HG03571 (cell line): ENCODE data around the gene NADSYN1.
"Not testable (repeated sequence)": the region's sequence is repeated elsewhere in the genome, so short reads cannot be mapped to it uniquely, and the experiment has no call there.

ENCODE experiments used
- ATAC-seq: cut with Tn5 transposase; IDR thresholded peaks from one replicate; pipeline ENCODE4 v1.9.1; 2021; ENCODE audit not compliant: unreplicated experiment

The NADSYN1 gene

DNA sequence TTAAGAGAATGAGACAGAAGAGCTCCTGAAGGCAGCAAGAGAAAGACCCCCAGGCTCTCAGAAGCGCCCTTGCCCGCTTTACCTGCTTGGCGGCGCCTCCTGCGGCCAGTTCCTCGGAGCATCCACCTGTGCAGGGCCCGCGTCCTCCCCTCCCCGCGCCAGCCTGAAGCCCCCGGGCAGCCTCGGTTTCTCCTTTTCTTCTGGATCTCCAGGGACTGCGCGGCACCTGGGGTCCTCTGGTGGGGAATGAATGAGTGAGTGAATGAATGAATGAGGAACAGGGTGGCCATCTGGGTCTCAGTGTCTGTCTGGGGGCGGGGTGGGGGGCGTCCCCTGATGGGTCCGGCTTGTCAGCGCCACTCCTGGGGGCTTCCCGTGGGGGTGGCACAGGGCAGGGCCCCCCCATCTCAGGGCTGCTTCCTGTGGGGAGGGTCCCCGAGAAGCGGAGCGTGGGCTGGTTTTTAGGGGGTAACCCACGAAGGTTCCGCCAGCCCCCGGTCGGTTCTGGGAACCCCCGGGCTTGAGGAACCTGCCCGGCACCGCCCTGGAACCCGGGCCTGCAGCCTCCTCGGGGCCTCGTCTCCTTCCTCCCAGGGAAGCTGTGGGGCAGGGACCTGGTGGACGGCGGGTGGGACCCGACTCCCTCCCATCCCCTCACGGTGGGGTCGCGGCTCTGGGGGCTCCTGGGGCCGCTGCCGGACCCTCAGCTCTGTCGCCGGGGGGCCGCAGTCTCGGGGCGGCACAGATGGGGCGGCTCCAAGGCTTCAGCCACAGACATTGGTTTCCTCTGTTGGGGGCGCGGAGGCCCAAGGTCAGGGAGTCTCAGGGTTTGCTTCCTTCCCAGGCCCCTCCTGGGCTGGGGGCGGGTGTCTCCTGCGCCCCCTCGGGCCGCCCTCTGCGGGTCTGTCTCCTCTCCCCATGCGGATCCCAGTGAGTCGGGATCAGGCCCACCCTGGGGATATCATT, 65.8 kb downstream of the NADSYN1 start:
- ATAC-seq: no peak

GRCh38 chr11:71519546-71519945, 66.5 kb downstream of the NADSYN1 start:
- ATAC-seq: no peak

DNA sequence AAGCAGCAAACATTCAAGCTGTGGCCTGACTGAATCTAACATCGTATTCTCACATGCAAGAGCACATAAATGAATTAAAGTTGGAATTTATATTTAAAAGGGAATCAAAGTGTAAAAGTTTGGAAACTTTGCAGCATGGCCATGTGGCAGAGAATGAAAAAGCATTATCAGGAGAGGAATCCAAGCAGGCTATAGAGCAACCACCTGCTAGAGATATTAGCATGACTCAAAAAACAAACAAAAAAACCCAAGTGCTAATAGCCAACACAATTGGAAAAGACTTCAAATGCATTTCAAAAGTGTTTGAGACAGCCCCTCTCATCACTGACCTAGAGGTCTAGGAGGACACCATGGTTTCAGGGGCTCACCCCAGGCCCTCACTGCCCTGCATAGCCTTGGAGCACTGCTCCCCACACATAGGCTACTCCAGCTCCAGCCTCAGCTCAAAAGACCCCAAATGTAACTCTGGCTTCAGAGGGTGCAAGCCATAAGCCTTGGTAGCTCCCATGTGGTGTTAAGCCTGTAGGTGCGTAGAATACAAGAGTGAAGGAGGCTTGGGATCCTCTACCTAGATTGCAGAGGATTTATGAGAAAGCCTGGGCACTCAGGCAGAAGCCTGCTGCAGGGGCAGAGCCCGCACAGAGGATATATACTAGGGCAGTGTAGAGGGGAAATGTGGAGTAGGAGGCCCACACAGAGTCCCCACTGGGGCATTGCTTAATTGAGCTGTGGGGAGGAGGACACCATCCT, 72.4 kb downstream of the NADSYN1 start:
- no peak for ATAC-seq

GRCh38 chr11:71525938-71526495, 73.0 kb downstream of the NADSYN1 start:
- ATAC-seq: no peak

DNA sequence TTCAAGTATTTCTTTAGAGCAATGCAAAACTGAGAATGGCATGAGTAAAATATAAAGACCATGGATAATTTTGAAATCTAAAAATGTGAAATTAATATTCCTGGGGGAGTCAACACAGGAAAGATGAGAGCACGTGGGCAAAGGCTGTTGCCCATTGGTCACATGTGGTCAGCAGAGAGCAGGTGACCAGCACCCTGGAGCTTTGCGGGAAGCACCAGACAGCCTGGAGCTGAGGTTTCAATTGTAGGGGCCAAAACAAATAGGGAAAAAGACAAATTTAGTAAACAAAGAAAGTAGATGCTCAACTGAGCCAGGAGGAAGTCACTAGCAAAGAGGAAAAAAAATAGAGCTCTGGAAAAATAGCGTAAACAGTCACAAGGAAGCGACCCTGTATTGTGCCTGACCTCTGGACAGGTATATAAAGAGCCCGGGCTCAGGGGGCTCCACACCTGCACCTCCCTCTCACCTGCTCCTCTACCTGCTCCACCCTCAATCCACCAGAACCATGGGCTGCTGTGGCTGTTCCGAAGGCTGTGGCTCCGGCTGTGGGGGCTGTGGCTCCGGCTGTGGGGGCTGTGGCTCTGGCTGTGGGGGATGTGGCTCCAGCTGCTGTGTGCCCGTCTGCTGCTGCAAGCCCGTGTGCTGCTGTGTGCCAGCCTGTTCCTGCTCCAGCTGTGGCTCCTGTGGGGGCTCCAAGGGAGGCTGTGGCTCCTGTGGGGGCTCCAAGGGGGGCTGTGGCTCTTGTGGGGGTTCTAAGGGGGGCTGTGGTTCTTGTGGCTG, 74.0 kb downstream of the NADSYN1 start, which contains the start of gene KRTAP5-7:
Gene KRTAP5-7, plus strand, starts transcription at position 472 of the 780 bp plus-strand sequence. Its CDS starts 34 bp downstream, at position 506.
- ATAC-seq: not testable (repeated sequence)

DNA sequence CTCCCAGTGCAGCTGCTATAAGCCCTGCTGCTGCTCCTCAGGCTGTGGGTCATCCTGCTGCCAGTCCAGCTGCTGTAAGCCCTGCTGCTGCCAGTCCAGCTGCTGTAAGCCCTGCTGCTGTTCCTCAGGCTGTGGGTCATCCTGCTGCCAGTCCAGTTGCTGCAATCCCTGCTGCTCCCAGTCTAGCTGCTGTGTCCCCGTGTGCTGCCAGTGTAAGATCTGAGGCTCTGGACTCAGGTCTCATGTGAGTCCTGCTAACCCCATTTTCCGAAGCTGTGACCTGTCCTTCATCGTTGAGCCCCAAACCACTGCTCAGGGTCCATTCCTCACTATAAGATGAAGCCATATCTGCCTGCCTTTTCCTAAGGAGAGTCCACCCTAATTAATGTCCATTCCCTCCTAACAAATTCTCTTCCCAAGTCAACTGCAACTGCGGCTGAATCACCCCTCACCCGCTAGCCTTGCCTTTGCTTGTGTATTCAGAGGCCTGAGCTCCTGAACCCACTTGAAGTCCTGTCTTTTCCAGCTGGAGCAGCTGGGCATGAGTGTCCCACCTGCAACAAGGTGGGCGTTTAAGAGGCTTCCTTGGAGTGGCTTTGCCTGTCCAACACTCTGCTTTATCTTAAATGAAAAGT, 74.7 kb downstream of the NADSYN1 start:
- no peak for ATAC-seq

GRCh38 chr11:71530602-71531001, 77.6 kb downstream of the NADSYN1 start:
- ATAC-seq: no peak

- ATAC-seq: no peak
Observed at GRCh38 chr11:71532036-71532610, 79.1 kb downstream of the NADSYN1 start.

DNA sequence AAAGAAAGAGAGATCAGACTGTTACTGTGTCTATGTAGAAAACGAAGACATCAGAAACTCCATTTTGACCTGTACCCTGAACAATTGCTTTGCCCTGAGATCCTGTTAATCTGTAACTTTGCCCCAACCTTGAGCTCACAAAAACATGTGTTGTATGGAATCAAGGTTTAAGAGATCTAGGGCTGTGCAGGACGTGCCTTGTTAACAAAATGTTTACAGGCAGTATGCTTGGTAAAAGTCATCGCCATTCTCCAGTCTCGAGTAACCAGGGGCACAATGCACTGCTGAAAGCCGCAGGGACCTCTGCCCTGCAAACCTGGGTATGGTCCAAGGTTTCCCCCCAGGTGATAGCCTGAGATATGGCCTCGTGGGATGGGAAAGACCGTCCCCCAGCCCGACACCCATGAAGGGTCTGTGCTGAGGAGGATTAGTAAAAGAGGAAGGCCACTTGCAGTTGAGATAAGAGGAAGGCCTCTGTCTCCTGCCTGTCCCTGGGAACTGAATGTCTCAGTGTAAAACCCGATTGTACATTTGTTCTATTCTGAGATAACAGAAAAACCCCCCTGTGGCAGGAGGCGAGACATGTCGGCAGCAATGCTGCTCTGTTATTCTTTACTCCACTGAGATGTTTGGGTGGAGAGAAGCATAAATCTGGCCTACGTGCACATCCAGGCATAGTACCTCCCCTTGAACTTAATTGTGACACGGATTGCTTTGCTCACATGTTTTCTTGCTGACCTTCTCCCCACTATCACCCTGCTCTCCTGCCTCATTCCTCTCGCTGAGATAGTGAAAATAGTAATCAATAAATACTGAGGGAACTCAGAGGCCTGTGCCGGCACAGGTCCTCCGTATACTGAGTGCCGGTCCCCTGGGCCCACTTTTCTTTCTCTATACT, 82.0 kb downstream of the NADSYN1 start:
- not testable (repeated sequence) for ATAC-seq

GRCh38 chr11:71535825-71536224, 82.8 kb downstream of the NADSYN1 start:
- no peak for ATAC-seq

DNA sequence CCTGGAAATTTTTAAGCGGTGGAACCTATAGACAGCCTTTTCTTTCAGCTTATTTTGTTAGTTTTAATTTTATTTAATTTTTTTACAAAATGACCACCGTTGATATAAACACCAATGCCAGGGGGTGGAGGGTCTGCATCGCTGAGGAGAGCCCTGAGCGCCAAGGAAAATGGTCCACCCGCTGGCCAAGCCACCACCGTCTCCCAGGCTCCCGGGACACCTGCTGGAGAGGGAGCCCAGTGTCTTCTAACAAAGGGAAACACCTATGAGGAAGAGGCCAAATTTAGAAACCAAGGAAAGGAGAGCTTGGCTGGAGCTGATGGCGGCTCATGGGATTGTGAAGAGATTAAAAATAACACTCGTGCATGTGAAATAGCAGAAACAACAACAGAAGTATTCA, 84.5 kb downstream of the NADSYN1 start:
- no peak for ATAC-seq

- not testable (repeated sequence) for ATAC-seq
Observed at GRCh38 chr11:71537977-71538665, 85.1 kb downstream of the NADSYN1 start, which contains the start of gene KRTAP5-8. TSS of gene KRTAP5-8 (plus strand) at chr11:71538025. CDS start at chr11:71538056, 31 bp downstream.

DNA sequence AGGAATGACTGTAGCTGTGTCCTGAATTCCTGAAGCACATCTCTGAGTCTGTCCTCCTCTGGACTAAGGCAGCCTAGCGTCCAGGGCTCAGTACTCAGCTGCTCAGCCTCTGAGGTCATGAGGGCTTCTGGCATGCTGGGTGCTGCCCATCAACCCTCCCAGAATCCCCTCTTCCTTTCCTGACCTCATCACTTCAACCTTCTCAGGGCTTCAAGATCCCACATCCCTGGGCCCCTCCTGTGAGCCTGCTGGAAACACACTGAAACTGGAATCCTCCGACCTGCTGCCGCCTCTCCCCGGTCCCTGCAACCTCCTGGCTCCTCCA, 85.6 kb downstream of the NADSYN1 start:
- no peak for ATAC-seq

DNA sequence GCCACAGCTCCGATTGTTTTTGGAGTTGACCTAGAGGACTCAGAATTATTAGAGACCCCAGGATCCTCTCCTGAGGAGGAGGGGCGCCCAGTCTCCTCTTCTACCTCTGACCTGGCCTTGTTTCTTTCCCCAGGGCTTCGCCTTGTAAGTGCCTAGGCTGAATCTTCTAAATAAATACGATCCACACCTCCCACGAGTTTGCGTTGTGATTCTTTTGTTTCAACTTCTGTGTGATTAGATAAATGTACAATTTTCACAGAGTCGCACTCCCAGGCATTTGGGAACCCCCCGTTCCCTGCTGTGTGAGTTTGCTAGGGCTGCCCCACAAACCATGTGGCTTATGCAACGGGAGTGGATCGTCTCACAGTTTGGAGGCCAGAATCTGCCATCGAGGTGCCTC, 86.0 kb downstream of the NADSYN1 start:
- no peak for ATAC-seq

DNA sequence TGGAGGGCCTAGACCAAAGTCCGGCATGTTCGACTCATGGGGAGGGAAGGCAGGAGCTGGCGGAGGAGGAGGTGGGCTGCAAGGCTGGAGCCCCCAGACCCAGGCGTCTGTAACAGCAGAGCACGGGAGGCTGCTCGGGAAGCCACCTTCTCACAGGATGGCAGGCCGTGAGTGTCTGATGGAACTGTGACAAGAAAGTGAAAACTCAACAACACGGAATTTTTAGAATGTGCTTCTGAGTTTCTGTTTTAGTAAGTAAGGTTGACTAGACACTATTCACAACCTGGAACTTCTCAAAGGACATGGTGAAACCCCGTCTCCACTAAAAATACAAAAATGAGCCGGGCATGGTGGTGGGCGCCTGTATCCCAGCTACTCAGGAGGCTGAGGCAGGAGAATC, 87.0 kb downstream of the NADSYN1 start:
- ATAC-seq: not testable (repeated sequence)

DNA sequence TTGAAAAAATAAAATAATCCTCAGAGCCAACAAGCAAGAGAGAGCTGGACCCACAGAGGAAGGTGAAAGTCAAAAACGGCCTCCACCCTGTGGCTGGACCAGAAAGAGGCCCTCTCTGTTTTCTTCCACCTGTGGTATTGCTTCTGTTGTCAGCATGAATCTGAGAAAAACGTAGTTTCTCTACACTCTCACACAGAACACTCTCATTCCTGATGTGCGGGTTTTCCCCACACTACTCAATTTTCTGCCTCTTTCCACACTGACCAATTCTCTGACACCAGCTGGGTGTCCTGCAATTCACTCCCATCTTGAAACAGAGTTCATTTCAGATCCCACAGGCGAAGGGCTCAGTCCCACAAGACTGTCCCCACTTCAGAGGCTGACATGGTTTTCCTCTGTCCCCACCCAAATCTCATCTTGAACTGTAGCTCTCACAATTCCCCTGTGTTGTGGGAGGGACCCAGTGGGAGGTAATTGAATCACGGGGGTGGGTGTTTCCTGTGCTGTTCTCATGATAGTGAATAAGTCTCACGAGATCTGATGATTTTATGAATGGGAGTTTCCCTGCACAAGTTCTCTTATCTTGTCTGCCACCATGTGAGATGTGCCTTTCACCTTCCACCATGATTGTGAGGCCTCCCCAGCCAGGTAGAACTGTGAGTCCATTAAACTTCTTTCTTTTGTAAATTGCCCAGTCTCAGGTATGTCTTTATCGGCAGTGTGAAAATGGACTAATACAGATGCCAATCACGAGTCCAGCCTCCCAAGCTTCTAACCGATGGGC, 87.7 kb downstream of the NADSYN1 start:
- ATAC-seq: not testable (repeated sequence)

GRCh38 chr11:71542382-71542781, 89.4 kb downstream of the NADSYN1 start:
- no peak for ATAC-seq
